Erythroblast (primary cell): ENCODE results near the gene SPRR2F.

Experiments used
- GATA1 ChIP-seq: IDR thresholded peaks from 2 replicates; pipeline ENCODE4 v1.6.1; 2011; ENCODE audit warnings: low read depth, mild to moderate bottlenecking, control low read depth, low read length, moderate library complexity
- POLR2A ChIP-seq: IDR thresholded peaks from 2 replicates; pipeline ENCODE4 v1.6.1; 2011; ENCODE audit warnings: mild to moderate bottlenecking, low read length

GRCh38 chr1:153070243-153070642 is 43.1 kb downstream of the SPRR2F start:
- TF ChIP-seq POLR2A (no peak), GATA1 (no peak)
